ENCODE results near the gene NET1.
"Not testable (repeated sequence)": the region's sequence is repeated elsewhere in the genome, so short reads cannot be mapped to it uniquely, and the experiment has no call there.

Gene NET1

GRCh38 chr10:5400468-5401240 is 11.7 kb upstream of the NET1 start:
- H3K4me3 ChIP-seq (ENCODE audit: low read depth, low read length) = no peak overlapping the region
- no peak for DNase-seq (ENCODE audit: low read depth)
- no peak for TF ChIP-seq CTCF (conservative IDR thresholded peaks at IDR 0.05; ENCODE audit: low read depth, low read length)

GRCh38 chr10:5402798-5403197 is 9.6 kb upstream of the NET1 start:
- DNase-seq (ENCODE audit: low read depth) = no peak
- no peak overlapping the region for H3K4me3 ChIP-seq (ENCODE audit: low read depth, low read length)
- no peak for TF ChIP-seq CTCF (conservative IDR thresholded peaks at IDR 0.05; ENCODE audit: low read depth, low read length)

GRCh38 chr10:5404208-5405041 is 7.9 kb upstream of the NET1 start, which contains the start of gene TUBAL3:
TSS of gene TUBAL3 (minus strand) at chr10:5404828. CDS start at chr10:5404792, 36 bp downstream.
- DNase-seq (ENCODE audit: low read depth) = no peak
- TF ChIP-seq CTCF (conservative IDR thresholded peaks at IDR 0.05; ENCODE audit: low read depth, low read length) = no peak
- H3K4me3 ChIP-seq (ENCODE audit: low read depth, low read length) = no peak within 1 kb of the TSS

GRCh38 chr10:5406918-5407317 is 5.4 kb upstream of the NET1 start:
- no peak for TF ChIP-seq CTCF (conservative IDR thresholded peaks at IDR 0.05; ENCODE audit: low read depth, low read length)
- DNase-seq (ENCODE audit: low read depth) = no peak
- H3K4me3 ChIP-seq (ENCODE audit: low read depth, low read length) = no peak overlapping the region

- DNase-seq (ENCODE audit: low read depth); H3K4me3 ChIP-seq (ENCODE audit: low read depth, low read length): not testable (repeated sequence)
Observed at GRCh38 chr10:5410787-5411186, 1.6 kb upstream of the NET1 start.

GRCh38 chr10:5411941-5412276 is 448 bp upstream of the NET1 start:
- H3K4me3 ChIP-seq (ENCODE audit: low read depth, low read length) = peak overlapping the region; percentile 78
- TF ChIP-seq CTCF (conservative IDR thresholded peaks at IDR 0.05; ENCODE audit: low read depth, low read length) = no peak
- no peak for DNase-seq (ENCODE audit: low read depth)

GRCh38 chr10:5413012-5413938 is 918 bp downstream of the NET1 start:
- no peak for TF ChIP-seq CTCF (conservative IDR thresholded peaks at IDR 0.05; ENCODE audit: low read depth, low read length)

More at GRCh38 chr10:5413012-5413938, 918 bp downstream of the NET1 start:
- peak; percentile 52 for DNase-seq (ENCODE audit: low read depth)
- peak overlapping the region; percentile 78 for H3K4me3 ChIP-seq (ENCODE audit: low read depth, low read length)
